Activated CD4-positive, alpha-beta T cell treated with anti-CD3 and anti-CD28 coated beads for 1 hour (primary cell): Measurements from ENCODE around the gene PLEKHH1.

Experiments
- DNase-seq: peaks from one replicate; pipeline ENCODE4 v3.0.0-alpha.2; 2020

PLEKHH1 gene

DNA sequence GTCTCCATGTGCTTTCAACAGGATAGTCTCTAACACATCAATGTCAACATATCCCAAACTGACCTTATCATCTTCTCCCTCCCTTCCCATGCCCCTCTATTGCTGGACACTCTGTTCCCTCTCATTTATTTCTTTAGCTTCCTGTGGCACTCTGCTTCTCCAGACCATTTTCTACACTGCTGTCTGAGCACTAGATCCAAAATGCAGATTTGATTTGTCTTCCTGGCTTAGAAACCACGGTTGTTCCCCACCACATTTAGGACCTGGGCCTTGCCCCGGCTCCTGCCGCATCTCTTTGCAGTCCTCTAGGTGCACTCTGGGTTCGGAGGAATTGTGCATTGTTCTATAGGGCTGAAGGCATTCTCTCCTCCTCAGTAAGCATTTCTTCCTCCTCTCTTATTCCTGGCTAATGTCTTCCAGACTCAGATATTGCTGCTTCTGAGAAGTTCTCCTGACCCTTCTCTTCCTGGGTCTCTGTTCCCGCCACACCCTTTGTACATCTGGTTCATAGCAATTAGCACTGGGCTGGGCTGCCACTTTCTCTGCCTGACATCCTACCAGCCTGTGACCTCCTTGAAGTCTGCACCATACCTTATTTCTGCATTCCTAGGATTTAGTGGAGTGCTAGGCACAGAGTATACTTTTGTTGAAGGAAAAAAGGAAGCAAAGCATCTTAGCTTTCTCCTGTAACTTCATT is 100.5 kb downstream of the PLEKHH1 start:
- no peak for DNase-seq

DNA sequence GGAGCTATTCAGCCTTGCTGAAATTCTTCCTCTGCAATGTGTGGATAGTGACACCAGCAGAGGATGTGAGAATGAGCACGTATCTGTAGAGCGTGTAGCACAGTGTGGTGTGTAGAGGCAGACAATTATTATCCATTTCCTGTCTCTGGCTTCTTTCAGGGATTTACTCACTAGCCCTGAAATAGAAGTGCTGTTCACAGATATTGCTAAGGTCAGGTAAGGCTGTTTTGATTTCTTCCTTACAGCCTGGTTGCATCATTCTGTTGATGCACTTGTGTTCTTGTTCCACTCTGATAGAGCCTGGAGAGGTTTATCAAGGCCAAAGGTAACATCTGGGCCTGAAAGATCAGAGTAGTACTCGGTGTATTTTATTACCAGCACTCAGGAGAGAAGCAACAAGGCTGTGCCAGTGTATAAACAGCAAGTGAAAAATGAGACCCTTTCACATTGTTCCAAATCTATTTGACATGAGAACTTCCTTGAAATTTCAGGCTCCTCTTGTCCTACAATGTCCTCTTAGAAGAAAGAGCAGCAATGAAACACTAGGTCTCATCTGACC is 103.3 kb downstream of the PLEKHH1 start:
- DNase-seq = no peak

DNA sequence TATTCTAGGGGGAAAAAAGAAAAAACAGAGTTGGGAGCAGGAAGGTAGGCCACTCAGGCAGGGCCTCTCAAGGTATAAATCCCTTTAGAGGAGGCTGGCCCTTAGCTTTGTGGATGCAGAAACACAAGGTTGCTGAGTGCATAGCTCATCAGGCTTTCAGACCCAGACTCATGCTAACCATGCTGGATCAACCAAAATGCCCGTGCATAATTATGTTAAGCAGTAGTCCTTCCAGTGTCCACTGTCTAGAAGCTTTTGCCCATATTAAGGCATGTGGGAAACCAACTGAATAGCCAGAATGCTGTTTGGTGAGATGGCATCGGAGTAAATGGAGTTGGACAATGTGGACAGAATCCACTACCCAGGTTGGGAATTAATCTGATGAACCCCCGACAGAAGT is 105.6 kb downstream of the PLEKHH1 start:
- no peak for DNase-seq
